GM19467 (cell line): ENCODE data around the gene TMEM242.

ENCODE experiments used
- ATAC-seq: cut with Tn5 transposase; IDR thresholded peaks from one replicate; pipeline ENCODE4 v1.9.1; 2021; ENCODE audit warnings: mild to moderate bottlenecking, moderate library complexity; ENCODE audit not compliant: unreplicated experiment

Gene TMEM242

GRCh38 chr6:157291356-157291755, 32.0 kb downstream of the TMEM242 start:
- no peak for ATAC-seq

DNA sequence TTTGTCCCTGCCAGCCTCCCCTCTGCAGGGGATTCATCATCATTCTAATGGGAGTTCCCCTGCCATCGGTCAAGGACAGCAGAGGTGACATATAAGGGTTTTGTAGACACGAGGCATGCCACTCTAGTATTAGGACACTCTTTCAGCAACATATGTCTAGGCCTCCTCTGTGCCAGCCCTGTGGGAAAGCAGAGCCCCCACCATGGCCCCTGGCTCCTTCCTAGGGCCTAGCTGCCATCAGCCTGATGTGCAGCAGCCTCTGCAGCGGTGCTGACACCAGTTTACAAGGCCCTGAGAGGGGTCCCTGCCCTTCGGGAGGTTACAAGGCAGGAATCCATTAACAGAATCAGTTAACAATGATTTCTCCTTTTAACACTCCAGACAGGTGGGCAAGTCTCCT, 32.5 kb downstream of the TMEM242 start:
- no peak for ATAC-seq

- ATAC-seq: no peak
Measured at GRCh38 chr6:157289764-157290163, 33.6 kb downstream of the TMEM242 start.

DNA sequence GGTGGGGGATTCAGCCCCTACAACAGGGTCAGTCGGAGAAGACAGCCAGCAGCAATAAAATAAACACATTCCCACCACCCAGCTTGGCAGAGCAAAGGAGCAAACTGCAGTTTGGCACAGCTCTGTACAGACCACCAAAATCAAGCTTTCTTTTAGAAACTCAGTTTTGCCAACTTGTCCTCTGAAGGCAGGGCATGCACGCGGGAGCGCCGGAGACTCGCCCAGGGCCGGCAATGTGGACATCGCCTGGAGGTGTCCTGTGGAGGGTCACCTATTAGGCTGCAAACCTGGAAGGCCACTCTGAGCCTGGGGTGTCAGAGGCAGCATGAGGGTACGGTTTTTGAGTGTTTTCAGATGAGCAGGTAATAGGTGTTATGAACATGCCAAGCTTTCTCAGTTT, 34.7 kb downstream of the TMEM242 start:
- no peak for ATAC-seq

DNA sequence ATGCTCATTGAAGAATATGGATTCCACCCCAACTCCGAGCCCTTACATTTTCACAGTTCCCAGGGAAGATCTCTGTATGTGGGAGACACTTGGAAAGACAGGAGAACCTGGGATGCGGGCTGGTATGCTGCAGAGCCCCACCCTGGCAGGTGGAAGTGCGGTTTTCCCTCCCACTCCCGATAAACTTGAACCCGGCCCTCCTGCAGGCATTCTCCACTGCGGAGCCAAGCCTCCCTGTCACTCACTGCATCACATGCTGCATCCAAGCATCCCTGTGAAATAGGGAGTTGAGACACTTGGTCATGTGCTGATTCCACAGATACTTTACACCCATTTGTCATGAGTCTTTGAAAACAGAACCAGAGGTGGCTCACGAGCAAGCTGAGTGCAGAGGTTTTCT, 35.4 kb downstream of the TMEM242 start:
- no peak for ATAC-seq

DNA sequence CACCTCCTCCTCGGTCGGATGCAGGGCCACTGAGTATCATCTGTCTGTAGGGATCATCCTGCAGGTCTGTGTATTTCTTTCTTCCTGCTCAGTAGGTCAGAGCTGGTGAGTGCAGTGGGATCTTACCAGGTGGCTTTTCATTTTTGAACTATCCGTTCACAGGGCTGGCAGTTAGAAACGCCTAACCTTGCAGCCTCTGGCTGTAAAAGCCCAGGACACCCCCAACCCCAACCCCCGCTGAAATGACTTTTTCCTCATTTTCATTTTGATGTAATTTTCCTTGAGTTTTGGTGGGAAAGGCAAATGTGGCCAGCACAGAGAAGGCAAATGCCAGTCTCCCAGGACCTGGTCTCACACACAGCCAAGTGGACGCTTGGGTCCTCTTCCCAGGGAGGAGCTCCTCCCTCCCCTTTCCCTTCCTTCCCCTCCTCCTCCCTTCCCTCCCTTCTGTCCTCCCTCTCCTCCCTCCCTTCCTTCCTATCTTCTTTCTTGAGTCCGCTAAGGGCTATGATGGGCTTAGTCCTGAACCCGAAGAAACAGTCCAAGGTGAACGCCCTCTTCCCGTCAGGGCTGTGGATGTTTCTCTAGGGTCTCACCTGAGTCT, 36.0 kb downstream of the TMEM242 start:
- no peak for ATAC-seq

- ATAC-seq: no peak
Measured at GRCh38 chr6:157285422-157285779, 37.9 kb downstream of the TMEM242 start.

DNA sequence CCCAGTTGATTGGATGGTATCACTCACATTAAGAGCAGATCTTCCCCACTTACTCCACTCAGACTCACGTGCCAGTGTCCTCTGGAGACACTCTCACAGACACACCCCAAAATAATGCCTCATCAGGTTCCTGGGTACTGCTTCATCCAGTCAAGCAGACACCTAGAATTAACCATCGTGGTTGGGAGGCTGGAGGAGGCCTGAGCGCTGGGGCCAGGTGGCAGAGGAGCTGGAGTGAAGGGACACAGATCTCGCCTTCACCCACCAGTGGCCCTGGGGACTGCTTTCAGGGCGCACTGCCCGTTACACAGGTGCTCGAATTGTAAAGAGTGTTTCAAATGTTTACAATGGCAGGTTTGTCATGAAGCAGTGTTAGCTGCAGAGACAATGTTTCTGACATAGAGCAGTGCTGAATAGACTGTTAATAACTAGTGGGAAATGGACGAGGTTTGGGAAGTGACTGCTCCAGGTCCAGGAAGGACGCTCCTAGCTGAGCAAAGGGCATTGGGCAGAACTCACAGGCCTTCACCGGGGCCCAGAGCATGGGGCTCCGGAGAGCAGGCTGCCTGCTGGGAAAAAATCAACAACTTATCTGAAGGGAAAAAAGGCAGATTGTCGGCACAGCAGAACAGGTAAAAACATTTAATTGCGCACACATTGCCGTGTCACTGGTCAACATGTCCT, 38.4 kb downstream of the TMEM242 start:
- no peak for ATAC-seq

DNA sequence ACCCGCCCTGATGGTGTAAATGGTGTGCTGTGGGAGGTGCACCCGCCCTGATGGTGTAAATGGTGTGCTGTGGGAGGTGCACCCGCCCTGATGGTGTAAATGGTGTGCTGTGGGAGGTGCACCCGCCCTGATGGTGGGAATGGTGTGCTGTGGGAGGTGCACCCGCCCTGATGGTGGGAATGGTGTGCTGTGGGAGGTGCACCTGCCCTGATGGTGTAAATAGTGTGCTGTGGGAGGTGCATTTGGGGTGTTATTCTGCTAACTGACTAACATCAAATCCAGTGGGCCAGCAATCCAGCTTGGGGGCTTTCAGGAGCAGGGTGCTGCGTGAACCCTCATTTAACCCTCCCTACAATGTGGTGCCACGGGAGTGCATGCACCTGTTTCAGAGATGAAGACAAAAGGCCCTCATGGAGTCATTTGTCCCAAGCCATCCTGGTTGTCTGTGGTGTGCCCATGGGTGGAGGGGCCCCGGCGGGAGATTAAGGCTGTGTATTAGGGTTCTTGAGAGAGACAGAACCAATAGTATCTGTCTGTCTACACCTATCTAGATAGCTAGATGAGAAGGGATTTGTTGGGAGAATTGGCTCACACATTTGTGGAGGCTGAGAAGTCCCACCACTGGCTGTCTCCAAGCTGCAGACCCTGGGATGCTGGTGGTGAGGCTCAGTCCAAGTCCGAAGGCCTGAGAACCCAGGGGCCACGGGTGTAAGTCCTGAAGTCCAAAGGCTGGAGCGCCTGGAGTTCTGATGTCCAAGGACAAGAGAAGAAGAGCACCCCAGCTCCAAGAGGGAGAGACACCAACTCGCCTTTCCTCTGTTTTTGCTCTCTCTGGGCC, 39.2 kb downstream of the TMEM242 start:
- no peak for ATAC-seq

GRCh38 chr6:157283330-157283898, 39.9 kb downstream of the TMEM242 start:
- no peak for ATAC-seq

DNA sequence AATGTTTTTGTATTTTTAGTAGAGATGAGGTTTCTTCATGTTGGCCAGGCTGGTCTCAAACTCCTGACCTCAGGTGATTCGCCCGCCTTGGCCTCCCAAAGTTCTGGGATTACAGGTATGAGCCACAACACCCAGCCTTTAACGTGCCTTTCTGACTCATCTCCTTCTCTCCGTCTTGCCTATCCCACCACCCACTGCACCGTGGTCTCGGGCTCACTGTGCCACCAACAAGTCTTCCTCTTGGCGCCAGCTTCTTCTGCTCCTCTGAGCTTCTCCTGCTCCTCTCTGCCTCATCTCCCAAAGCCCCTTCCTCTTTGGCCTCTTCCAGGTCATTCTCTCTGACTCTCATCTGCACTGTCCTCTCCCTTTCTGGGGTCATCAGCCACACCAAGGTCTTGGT, 41.0 kb downstream of the TMEM242 start:
- no peak for ATAC-seq

DNA sequence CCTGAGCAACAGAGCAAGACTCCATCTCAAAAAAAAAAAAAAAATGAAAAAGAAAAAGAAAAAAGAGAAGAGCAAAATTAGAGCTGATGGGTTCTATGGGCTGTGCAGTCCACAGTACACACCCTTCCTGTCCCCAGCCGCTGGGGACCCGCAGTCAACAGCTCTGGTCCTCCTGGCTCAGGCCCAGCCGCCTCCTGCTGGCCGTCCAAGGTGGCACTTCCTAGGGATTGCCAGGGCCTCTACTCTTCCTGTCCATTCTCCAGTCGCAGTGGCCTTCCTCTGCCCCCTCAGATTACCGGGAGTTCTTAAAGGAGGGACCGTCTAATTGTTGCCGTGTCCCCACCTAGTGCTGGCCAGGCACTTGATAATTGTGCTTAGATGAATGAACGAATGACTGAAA, 41.7 kb downstream of the TMEM242 start:
- ATAC-seq: no peak

DNA sequence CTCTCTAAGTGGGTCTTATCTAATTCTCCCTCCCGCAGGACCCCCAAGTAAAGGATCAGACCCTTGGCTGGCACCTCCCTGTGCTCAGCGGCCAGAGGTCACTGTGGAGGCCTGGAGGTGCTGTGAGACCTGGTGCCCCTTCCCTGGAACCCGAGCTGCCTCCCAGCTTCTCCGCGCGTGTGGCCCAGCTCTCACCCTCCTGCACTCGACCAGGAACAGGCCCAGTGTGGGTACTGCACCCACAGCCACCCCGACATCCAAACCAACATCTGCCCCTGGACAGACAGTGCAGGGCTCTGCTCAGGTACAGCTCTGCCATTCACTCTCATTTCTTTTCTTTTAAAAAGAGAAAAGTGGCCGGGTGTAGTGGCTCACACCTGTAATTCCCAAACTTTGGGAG, 42.4 kb downstream of the TMEM242 start:
- ATAC-seq: no peak

- ATAC-seq: no peak
Measured at GRCh38 chr6:157280157-157280556, 43.2 kb downstream of the TMEM242 start.

- ATAC-seq: no peak
Measured at GRCh38 chr6:157278171-157278570, 45.1 kb downstream of the TMEM242 start.

DNA sequence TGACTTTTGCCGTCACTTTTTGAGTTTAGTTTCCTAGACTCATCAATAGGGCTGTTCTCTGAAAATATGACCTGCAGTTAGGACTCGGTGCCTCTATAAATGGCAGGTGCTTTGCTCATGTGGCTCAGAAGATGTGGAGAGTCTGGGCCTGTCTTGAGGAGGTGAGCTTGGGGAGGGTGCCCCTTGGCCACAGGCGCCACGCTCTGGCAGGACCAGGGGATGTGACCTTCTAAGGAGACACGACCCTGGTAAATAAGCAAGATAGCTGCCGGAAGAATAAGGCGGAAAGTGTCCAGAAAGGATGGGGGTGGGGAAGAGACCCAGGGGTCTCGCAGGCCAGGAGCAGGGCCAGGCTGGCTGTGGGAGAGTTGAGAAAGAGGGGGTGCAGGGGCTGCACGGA, 46.6 kb downstream of the TMEM242 start:
- no peak for ATAC-seq

DNA sequence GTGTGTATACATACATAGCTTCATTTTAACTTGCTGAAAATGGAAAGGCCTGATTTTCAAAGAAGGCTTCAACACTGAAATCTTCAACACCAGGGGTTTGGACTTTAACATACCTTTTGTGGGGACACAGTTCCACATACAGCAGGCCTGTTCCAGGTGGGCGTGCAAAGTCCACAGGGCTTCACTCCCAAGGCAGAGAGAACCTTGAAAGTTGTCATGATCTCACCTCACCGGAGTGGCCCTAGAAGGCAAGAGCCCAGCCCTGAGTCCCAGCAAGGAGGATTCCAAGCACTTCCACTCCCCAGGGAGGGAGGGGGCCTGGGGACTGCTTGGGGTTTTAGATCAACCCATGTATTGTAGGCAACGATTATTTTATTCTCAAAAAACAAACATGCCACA, 47.2 kb downstream of the TMEM242 start:
- ATAC-seq: no peak

DNA sequence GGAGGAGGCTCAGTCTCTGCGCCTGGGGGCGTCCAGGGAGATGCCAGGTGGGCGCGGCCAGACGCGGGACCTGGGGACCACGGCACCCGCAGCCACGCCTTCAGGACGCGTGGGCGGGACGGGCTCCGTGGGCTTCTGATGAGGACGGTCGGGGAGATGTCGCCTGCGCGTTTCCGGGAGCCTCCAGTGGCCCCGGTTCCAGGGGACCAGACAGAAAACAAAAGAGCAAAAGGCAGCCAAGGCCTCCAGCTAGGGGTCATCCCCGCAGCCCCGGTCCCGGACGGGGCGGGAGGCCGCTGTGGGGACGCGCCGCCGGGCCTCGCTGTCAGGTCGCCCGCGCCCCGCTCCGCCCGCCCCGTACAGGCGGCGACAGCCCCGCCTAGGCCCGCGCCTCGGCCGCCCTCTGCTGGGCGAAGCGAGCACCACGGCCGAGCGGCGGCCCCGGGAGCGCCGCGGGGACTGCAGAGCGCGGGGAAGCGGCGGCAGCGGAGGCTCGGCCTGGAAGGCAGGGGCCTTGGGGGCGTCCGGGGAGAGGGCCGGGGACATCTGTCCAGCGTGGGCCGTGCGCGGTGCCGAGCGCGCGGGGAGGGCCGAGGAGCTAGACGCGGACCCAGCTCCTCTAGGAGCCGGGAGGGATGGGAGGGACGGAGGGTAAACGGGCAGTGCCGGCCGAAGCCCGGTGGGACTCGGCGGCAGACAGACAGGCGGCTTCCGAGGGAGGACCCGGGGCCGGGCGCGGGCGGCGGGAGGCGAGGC, 48.7 kb downstream of the TMEM242 start:
- peak; percentile 87 for ATAC-seq

DNA sequence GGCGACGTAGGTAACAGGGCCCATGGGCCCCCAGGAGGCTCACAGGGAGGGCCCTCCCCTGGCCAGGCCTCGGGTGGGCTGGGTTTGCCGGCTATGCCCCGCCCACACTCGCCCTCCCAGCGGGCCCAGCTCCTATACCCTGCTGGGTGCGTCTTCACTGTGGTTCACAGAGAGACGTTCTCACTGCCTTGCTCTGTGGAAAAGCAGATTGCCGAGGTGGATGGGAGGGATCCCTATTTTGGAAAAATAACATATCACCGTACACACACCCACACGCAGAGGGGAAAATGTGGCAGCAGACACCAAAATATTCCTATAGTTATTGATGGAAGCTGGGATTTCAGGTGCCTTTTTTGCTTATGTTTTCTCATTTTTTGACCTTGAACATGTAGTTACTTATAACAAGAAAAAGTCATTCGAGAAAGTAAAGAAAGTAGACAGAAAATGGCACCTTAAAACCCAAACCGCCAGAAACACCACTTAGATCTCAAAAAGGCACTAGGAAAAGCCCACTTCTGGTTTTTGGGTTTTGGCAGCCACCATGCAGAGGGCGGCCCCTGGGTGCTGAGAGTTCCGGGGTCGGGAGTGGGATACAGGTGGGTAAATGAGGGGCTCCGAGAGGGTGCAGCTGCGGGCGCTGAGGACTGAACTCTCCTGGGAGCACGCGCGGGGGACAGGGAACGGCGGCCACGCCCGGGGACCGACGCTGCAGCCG, 49.4 kb downstream of the TMEM242 start:
- ATAC-seq: peak; percentile 38
